H9 (cell line): Measurements from ENCODE around the gene ABCA7. TPM values are rescaled to one million over a fixed set of nuclear protein-coding genes. Genes with fewer than 3 reads are reported as not detected.

ENCODE experiments used
- DNase-seq: peaks from one replicate; pipeline ENCODE4 v3.0.0-alpha.2; 2017
- H2AFZ ChIP-seq: one replicate; pipeline ENCODE4 v1.6.1; 2013; ENCODE audit warnings: mild to moderate bottlenecking, low read length, control low read depth, moderate library complexity
- H2AK5ac ChIP-seq: 2 replicates; pipeline ENCODE4 v1.6.1; 2013; ENCODE audit warnings: low read length, control low read depth, mixed read lengths; ENCODE audit not compliant: insufficient read length
- H2BK120ac ChIP-seq: one replicate; pipeline ENCODE4 v1.6.1; 2013; ENCODE audit warnings: low read depth, mild to moderate bottlenecking, low read length, control low read depth, inconsistent platforms; ENCODE audit not compliant: poor library complexity, severe bottlenecking
- H2BK12ac ChIP-seq: 2 replicates; pipeline ENCODE4 v1.6.1; 2013; ENCODE audit warnings: low read length, control low read depth, mixed read lengths, low read depth; ENCODE audit not compliant: insufficient read length
- H2BK15ac ChIP-seq: 2 replicates; pipeline ENCODE4 v1.6.1; 2013; ENCODE audit warnings: low read depth, low read length, control low read depth
- H2BK20ac ChIP-seq: one replicate; pipeline ENCODE4 v1.6.1; 2013; ENCODE audit warnings: low read depth, mild to moderate bottlenecking, low read length, control low read depth, inconsistent platforms; ENCODE audit not compliant: poor library complexity, severe bottlenecking
- H2BK5ac ChIP-seq: 2 replicates; pipeline ENCODE4 v1.6.1; 2013; ENCODE audit warnings: low read length, control low read depth, mixed read lengths; ENCODE audit not compliant: insufficient read length
- H3K14ac ChIP-seq: 2 replicates; pipeline ENCODE4 v1.6.1; 2013; ENCODE audit warnings: low read length, control low read depth; ENCODE audit not compliant: insufficient read depth
- H3K18ac ChIP-seq: 2 replicates; pipeline ENCODE4 v1.6.1; 2013; ENCODE audit warnings: low read depth, mild to moderate bottlenecking, mixed read lengths, low read length, control low read depth; ENCODE audit not compliant: insufficient read length
- H3K23ac ChIP-seq: 2 replicates; pipeline ENCODE4 v1.6.1; 2013; ENCODE audit warnings: low read length, control low read depth, mixed read lengths, low read depth; ENCODE audit not compliant: insufficient read length
- H3K23me2 ChIP-seq: 2 replicates; pipeline ENCODE4 v1.6.1; 2013; ENCODE audit warnings: low read depth, mild to moderate bottlenecking, mixed read lengths, low read length, control low read depth; ENCODE audit not compliant: insufficient read length, poor library complexity, severe bottlenecking
- H3K27ac ChIP-seq: 2 replicates; pipeline ENCODE4 v1.5.1; 2013; ENCODE audit warnings: low read length, control low read depth, mixed read lengths, low read depth; ENCODE audit not compliant: insufficient read length
- H3K27me3 ChIP-seq: 2 replicates; pipeline ENCODE4 v1.6.1; 2013; ENCODE audit warnings: low read length, control low read depth, inconsistent platforms; ENCODE audit not compliant: insufficient read depth
- H3K4ac ChIP-seq: 2 replicates; pipeline ENCODE4 v1.6.1; 2013; ENCODE audit warnings: low read depth, mild to moderate bottlenecking, control low read depth, inconsistent platforms, low read length, moderate library complexity
- H3K4me1 ChIP-seq: 2 replicates; pipeline ENCODE4 v1.6.1; 2013; ENCODE audit warnings: low read length, control low read depth, inconsistent platforms; ENCODE audit not compliant: insufficient read depth
- H3K4me2 ChIP-seq: 2 replicates; pipeline ENCODE4 v1.6.1; 2013; ENCODE audit warnings: low read length, control low read depth, mixed read lengths; ENCODE audit not compliant: insufficient read length, insufficient read depth
- H3K56ac ChIP-seq: 2 replicates; pipeline ENCODE4 v1.6.1; 2013; ENCODE audit warnings: low read depth, mild to moderate bottlenecking, mixed read lengths, low read length, control low read depth; ENCODE audit not compliant: insufficient read length
- H3K79me1 ChIP-seq: 2 replicates; pipeline ENCODE4 v1.6.1; 2013; ENCODE audit warnings: low read depth, mild to moderate bottlenecking, moderate library complexity, low read length, control low read depth, inconsistent platforms; ENCODE audit not compliant: insufficient read depth, poor library complexity, severe bottlenecking
- H3K79me2 ChIP-seq: 2 replicates; pipeline ENCODE4 v1.6.1; 2013; ENCODE audit warnings: low read length, control low read depth, inconsistent platforms; ENCODE audit not compliant: insufficient read depth
- H3K9ac ChIP-seq: 2 replicates; pipeline ENCODE4 v1.6.1; 2013; ENCODE audit warnings: low read length, control low read depth, mixed read lengths; ENCODE audit not compliant: insufficient read length; ENCODE audit errors: extremely low read depth
- H3K9me3 ChIP-seq: one replicate; pipeline ENCODE4 v1.6.1; 2013; ENCODE audit warnings: low read depth, low read length, inconsistent platforms; ENCODE audit not compliant: control insufficient read depth
- H3T11ph ChIP-seq: one replicate; pipeline ENCODE4 v1.6.1; 2013; ENCODE audit warnings: mild to moderate bottlenecking, low read length, control low read depth, inconsistent platforms
- H4K20me1 ChIP-seq: one replicate; pipeline ENCODE4 v1.6.1; 2013; ENCODE audit not compliant: control insufficient read depth, insufficient read length, insufficient read depth
- H4K5ac ChIP-seq: 2 replicates; pipeline ENCODE4 v1.6.1; 2013; ENCODE audit warnings: low read depth, mild to moderate bottlenecking, mixed read lengths, low read length, control low read depth; ENCODE audit not compliant: insufficient read length
- H4K8ac ChIP-seq: replicated peaks from 2 replicates; pipeline ENCODE4 v1.6.1; 2013; ENCODE audit warnings: low read length, control low read depth, mixed read lengths, low read depth; ENCODE audit not compliant: insufficient read length
- H4K91ac ChIP-seq: 2 replicates; pipeline ENCODE4 v1.6.1; 2013; ENCODE audit warnings: low read depth, mild to moderate bottlenecking, moderate library complexity, mixed read lengths, low read length, control low read depth; ENCODE audit not compliant: insufficient read length
- H3K27ac Mint-ChIP-seq, 3 experiments: 2 replicates in 2 of 3; 3 replicates in 1 of 3; pipeline ENCODE4 v1.8.0; 2020 to 2021; ENCODE audit warnings: mixed read lengths in 3 of 3, mild to moderate bottlenecking in 1 of 3, moderate library complexity in 1 of 3
- H3K27me3 Mint-ChIP-seq: 2 replicates; pipeline ENCODE4 v1.8.0; 2021; ENCODE audit warnings: low read depth, mild to moderate bottlenecking, moderate library complexity, mixed read lengths
- H3K36me3 Mint-ChIP-seq, 3 experiments: 2 replicates in 2 of 3; 3 replicates in 1 of 3; pipeline ENCODE4 v1.8.0; 2020 to 2021; ENCODE audit warnings: low read depth in 3 of 3, mixed read lengths in 3 of 3; ENCODE audit not compliant: insufficient read depth in 1 of 3
- H3K4me1 Mint-ChIP-seq, 2 experiments: 2 replicates each; pipeline ENCODE4 v1.8.0; 2020; ENCODE audit warnings: mixed read lengths in 2 of 2
- H3K4me3 Mint-ChIP-seq, 2 experiments: 2 replicates in 1 of 2; 3 replicates in 1 of 2; pipeline ENCODE4 v1.8.0; 2020 to 2021; ENCODE audit warnings: mild to moderate bottlenecking in 2 of 2, mixed read lengths in 2 of 2, moderate library complexity in 1 of 2
- H3K9me3 Mint-ChIP-seq, 2 experiments: 2 replicates in 1 of 2; 3 replicates in 1 of 2; pipeline ENCODE4 v1.8.0; 2020; ENCODE audit warnings: mild to moderate bottlenecking in 2 of 2, mixed read lengths in 2 of 2, moderate library complexity in 1 of 2
- whole genome bisulfite sequencing: extraction: QIAGEN DNeasy Blood & Tissue Kit; methylation state at CpG from one replicate; pipeline ENCODE4 v1.1.7; 2013; ENCODE audit warnings: missing lambda C conversion rate, low lambda C conversion rate, mixed read lengths; ENCODE audit not compliant: insufficient read length; ENCODE audit errors: extremely low coverage; 5-methylcytosine and 5-hydroxymethylcytosine counted together
- total RNA-seq: library from RNA; stranded (reverse); gene quantifications from 2 replicates; pipeline ENCODE4 v1.2.1, GENCODE V29; 2021
- TF ChIP-seq, protein P1 (sequence below): fragments of 200-600 bp; sonication (generic); conservative IDR thresholded peaks from 3 replicates; pipeline ENCODE4 v1.8.0; 2021; ENCODE audit warnings: antibody characterized with exemption, mild to moderate bottlenecking

ABCA7 gene
- total RNA-seq, 1 experiment from 2014 or later, result 34.6 TPM

DNA sequence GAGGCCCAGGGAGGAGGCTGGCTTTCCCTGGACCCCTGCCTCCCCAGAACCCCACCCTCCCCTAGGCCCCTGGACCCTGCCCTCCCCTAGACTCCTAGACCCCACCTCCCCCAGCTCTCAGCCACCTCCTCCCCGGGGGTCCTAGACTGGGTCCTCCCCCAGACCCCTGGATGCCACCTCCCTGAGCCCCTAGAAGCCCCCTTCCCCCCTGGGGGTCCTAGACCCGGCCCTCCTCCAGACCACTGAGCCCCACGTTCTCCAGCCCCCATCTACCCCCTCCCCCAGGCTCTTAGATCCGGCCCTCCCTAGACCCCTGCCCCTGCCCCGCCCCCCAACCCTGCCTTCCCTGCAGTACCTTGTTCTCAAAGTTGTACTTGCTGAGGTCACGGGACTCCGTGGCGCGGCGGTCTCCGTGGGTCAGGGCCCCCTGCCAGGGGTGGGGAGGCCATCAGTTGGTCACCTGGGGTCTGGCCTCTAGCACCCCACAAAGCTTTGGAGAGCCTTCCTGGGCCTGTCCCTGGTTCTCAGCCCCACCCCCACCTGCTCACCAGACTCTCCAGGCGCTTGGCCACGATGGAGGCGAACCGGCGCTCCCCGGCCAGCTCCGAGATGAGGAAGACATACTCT lies 71.8 kb downstream of the ABCA7 start:
- no peak overlapping the region for H2BK15ac ChIP-seq
- no peaks in the 10 kb centered on the region for H3K4me1 ChIP-seq
- H3K4me3 Mint-ChIP-seq, result no peak overlapping the region
- H2BK5ac ChIP-seq, result no peak overlapping the region
- H2BK120ac ChIP-seq, result no peak overlapping the region
- H3K27ac ChIP-seq, result no peak overlapping the region
- H3K9ac ChIP-seq, result no peak overlapping the region
- H4K91ac ChIP-seq, result no peak overlapping the region
- H2BK12ac ChIP-seq, result no peak overlapping the region
- H3K4ac ChIP-seq, result no peak overlapping the region
- peaks cover 1 to 9% of the 10 kb centered on the region in 2 experiments; a peak in 3 of 4 replicates for H3K4me1 Mint-ChIP-seq
- no peak overlapping the region for H3K27ac Mint-ChIP-seq
- TF ChIP-seq, protein P1, sequence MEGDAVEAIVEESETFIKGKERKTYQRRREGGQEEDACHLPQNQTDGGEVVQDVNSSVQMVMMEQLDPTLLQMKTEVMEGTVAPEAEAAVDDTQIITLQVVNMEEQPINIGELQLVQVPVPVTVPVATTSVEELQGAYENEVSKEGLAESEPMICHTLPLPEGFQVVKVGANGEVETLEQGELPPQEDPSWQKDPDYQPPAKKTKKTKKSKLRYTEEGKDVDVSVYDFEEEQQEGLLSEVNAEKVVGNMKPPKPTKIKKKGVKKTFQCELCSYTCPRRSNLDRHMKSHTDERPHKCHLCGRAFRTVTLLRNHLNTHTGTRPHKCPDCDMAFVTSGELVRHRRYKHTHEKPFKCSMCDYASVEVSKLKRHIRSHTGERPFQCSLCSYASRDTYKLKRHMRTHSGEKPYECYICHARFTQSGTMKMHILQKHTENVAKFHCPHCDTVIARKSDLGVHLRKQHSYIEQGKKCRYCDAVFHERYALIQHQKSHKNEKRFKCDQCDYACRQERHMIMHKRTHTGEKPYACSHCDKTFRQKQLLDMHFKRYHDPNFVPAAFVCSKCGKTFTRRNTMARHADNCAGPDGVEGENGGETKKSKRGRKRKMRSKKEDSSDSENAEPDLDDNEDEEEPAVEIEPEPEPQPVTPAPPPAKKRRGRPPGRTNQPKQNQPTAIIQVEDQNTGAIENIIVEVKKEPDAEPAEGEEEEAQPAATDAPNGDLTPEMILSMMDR, result no peak
- H2BK20ac ChIP-seq, result no peak overlapping the region
- H3K27me3 Mint-ChIP-seq, result peaks cover 2% of the 10 kb centered on the region
- no peak overlapping the region for H3K14ac ChIP-seq
- WGBS, result no CpG with 5 or more reads among the region's 18 CpGs
- no peak for DNase-seq
- no peaks in the 10 kb centered on the region for H4K20me1 ChIP-seq
- H4K8ac ChIP-seq, result no peak overlapping the region
- H3K9me3 Mint-ChIP-seq, result no peaks in the 10 kb centered on the region
- no peak overlapping the region for H2AK5ac ChIP-seq
- H3T11ph ChIP-seq, result no peak overlapping the region
- no peak overlapping the region for H3K18ac ChIP-seq
- H3K79me2 ChIP-seq, result no peaks in the 10 kb centered on the region
- H3K56ac ChIP-seq, result no peak overlapping the region
- no peaks in the 10 kb centered on the region for H3K79me1 ChIP-seq
- H3K4me2 ChIP-seq, result no peak overlapping the region
- no peak overlapping the region for H4K5ac ChIP-seq
- H2AFZ ChIP-seq, result no peak overlapping the region
- H3K23me2 ChIP-seq, result no peaks in the 10 kb centered on the region
- no peak overlapping the region for H3K23ac ChIP-seq
- H3K36me3 Mint-ChIP-seq, result peaks cover 0 to 6% (median 0%) of the 10 kb centered on the region in 3 experiments; a peak in 3 of 7 replicates
- H3K27me3 ChIP-seq, result no peaks in the 10 kb centered on the region
- H3K9me3 ChIP-seq, result no peaks in the 10 kb centered on the region
